Mesenchymal stem cell (in vitro differentiated cells and primary cell): ENCODE measurements around the gene PHKA2.

Experiments used
- DNase-seq: peaks from one replicate; pipeline ENCODE4 v3.0.0-alpha.2; 2013
- H2AFZ ChIP-seq: one replicate; pipeline ENCODE4 v1.6.1; 2013; ENCODE audit warnings: low read depth, mild to moderate bottlenecking, control low read depth, inconsistent platforms, low read length, moderate library complexity
- H2AK5ac ChIP-seq: 2 replicates; pipeline ENCODE4 v1.6.1; 2013; ENCODE audit warnings: low read length, moderate library complexity, mild to moderate bottlenecking, inconsistent platforms; ENCODE audit not compliant: severe bottlenecking
- H2BK120ac ChIP-seq: one replicate; pipeline ENCODE4 v1.6.1; 2013; ENCODE audit warnings: low read depth, mild to moderate bottlenecking, inconsistent platforms, low read length, moderate library complexity
- H2BK12ac ChIP-seq, 2 experiments: one replicate each; pipeline ENCODE4 v1.6.1; 2013; ENCODE audit warnings: inconsistent platforms in 2 of 2, low read length in 2 of 2, mild to moderate bottlenecking in 2 of 2, moderate library complexity in 2 of 2, control low read depth in 1 of 2
- H2BK15ac ChIP-seq: one replicate; pipeline ENCODE4 v1.6.1; 2013; ENCODE audit warnings: mild to moderate bottlenecking, low read depth, inconsistent platforms; ENCODE audit not compliant: poor library complexity, severe bottlenecking
- H2BK5ac ChIP-seq: 2 replicates; pipeline ENCODE4 v1.6.1; 2013; ENCODE audit warnings: low read depth, mild to moderate bottlenecking, low read length, control low read depth, inconsistent platforms; ENCODE audit not compliant: poor library complexity, severe bottlenecking
- H3K14ac ChIP-seq, 2 experiments: one replicate each; pipeline ENCODE4 v1.6.1; 2013; ENCODE audit warnings: inconsistent platforms in 2 of 2, low read length in 2 of 2, control low read depth in 1 of 2, mild to moderate bottlenecking in 1 of 2, moderate library complexity in 1 of 2
- H3K18ac ChIP-seq, 2 experiments: one replicate each; pipeline ENCODE4 v1.6.1; 2013; ENCODE audit warnings: inconsistent platforms in 2 of 2, low read length in 2 of 2, control low read depth in 1 of 2, low read depth in 1 of 2, mild to moderate bottlenecking in 1 of 2
- H3K23ac ChIP-seq, 2 experiments: one replicate each; pipeline ENCODE4 v1.6.1; 2013; ENCODE audit warnings: inconsistent platforms in 2 of 2, low read length in 2 of 2, mild to moderate bottlenecking in 2 of 2, moderate library complexity in 2 of 2, control low read depth in 1 of 2
- H3K27ac ChIP-seq: 2 replicates; pipeline ENCODE4 v1.5.1; 2013; ENCODE audit warnings: mild to moderate bottlenecking, moderate library complexity, low read length, control low read depth, inconsistent platforms; ENCODE audit not compliant: poor library complexity, severe bottlenecking
- H3K27me3 ChIP-seq, 2 experiments: 2 replicates each; pipeline versions ENCODE4 v1.6.1 to v1.7.0; 2013; ENCODE audit warnings: low read length in 2 of 2, mild to moderate bottlenecking in 2 of 2, moderate library complexity in 2 of 2, control low read depth in 1 of 2, inconsistent platforms in 1 of 2; ENCODE audit not compliant: control insufficient read depth in 1 of 2, insufficient read depth in 1 of 2
- H3K36me3 ChIP-seq, 2 experiments: 2 replicates each; pipeline versions ENCODE4 v1.6.1 to v1.7.0; 2013; ENCODE audit warnings: low read length in 2 of 2, control low read depth in 1 of 2, inconsistent platforms in 1 of 2, low read depth in 1 of 2, mild to moderate bottlenecking in 1 of 2; ENCODE audit not compliant: insufficient read depth in 2 of 2, control insufficient read depth in 1 of 2
- H3K4ac ChIP-seq, 2 experiments: one replicate each; pipeline ENCODE4 v1.6.1; 2013; ENCODE audit warnings: inconsistent platforms in 2 of 2, low read length in 2 of 2, mild to moderate bottlenecking in 2 of 2, moderate library complexity in 2 of 2, control low read depth in 1 of 2, low read depth in 1 of 2
- H3K4me1 ChIP-seq: 2 replicates; pipeline ENCODE4 v1.6.1; 2013; ENCODE audit warnings: low read depth, low read length, control low read depth; ENCODE audit not compliant: control insufficient read depth, insufficient read depth
- H3K4me2 ChIP-seq: 2 replicates; pipeline ENCODE4 v1.6.1; 2013; ENCODE audit warnings: low read length, mild to moderate bottlenecking, inconsistent platforms; ENCODE audit not compliant: poor library complexity, severe bottlenecking
- H3K4me3 ChIP-seq, 2 experiments: 2 replicates each; pipeline versions ENCODE4 v1.5.1 to v1.7.0; 2013; ENCODE audit warnings: low read length in 2 of 2, mild to moderate bottlenecking in 2 of 2, control low read depth in 1 of 2, low read depth in 1 of 2; ENCODE audit not compliant: insufficient read depth in 1 of 2
- H3K79me1 ChIP-seq: replicated peaks from 2 replicates; pipeline ENCODE4 v1.6.1; 2013; ENCODE audit warnings: mild to moderate bottlenecking, control low read depth, low read length, inconsistent platforms; ENCODE audit not compliant: poor library complexity, severe bottlenecking
- H3K9ac ChIP-seq: 2 replicates; pipeline ENCODE4 v1.7.0; 2013; ENCODE audit warnings: mild to moderate bottlenecking, low read length, moderate library complexity
- H3K9me3 ChIP-seq: 2 replicates; pipeline ENCODE4 v1.7.0; 2013; ENCODE audit warnings: mild to moderate bottlenecking, low read length; ENCODE audit not compliant: control insufficient read depth
- H4K8ac ChIP-seq: one replicate; pipeline ENCODE4 v1.6.1; 2013; ENCODE audit warnings: inconsistent platforms, mild to moderate bottlenecking, low read length, moderate library complexity
- H4K91ac ChIP-seq: one replicate; pipeline ENCODE4 v1.6.1; 2013; ENCODE audit warnings: mild to moderate bottlenecking, low read length, inconsistent platforms
- WGBS: methylation state at CpG from one replicate; pipeline ENCODE4 v1.1.7; 2013; ENCODE audit warnings: mixed read lengths; 5-methylcytosine and 5-hydroxymethylcytosine counted together

The PHKA2 gene

GRCh38 chrX:18971506-18971905 lies 12.4 kb downstream of the PHKA2 start:
- Histone ChIP-seq H3K14ac (no peak overlapping the region), H2BK120ac (no peak overlapping the region), H2AFZ (no peak overlapping the region), H3K4ac (no peak overlapping the region), H3K4me1 (peaks cover 1% of the 10 kb centered on the region), H2BK12ac (no peak overlapping the region), H3K4me3 (no peak overlapping the region), H3K27ac (no peak overlapping the region), H2BK15ac (no peak overlapping the region), H3K79me1 (peaks cover 5% of the 10 kb centered on the region), H4K8ac (no peak overlapping the region), H3K4me2 (no peak overlapping the region), H3K23ac (no peak overlapping the region), H3K27me3 (no peaks in the 10 kb centered on the region), H3K36me3 (no peaks in the 10 kb centered on the region), H2AK5ac (no peak overlapping the region), H2BK5ac (no peak overlapping the region), H3K18ac (no peak overlapping the region), H4K91ac (no peak overlapping the region), H3K9me3 (no peaks in the 10 kb centered on the region), H3K9ac (no peak overlapping the region)
- 63% methylated on average over 1 of the region's 2 CpGs for WGBS
- DNase-seq, result no peak

- no peak overlapping the region for H3K9ac ChIP-seq
- H3K14ac ChIP-seq, result no peak overlapping the region
- H3K27me3 ChIP-seq, result peaks cover 0 to under 1% of the 10 kb centered on the region in 2 experiments
- H2BK120ac ChIP-seq, result no peak overlapping the region
- H4K8ac ChIP-seq, result no peak overlapping the region
- no peaks in the 10 kb centered on the region for H3K36me3 ChIP-seq
- no peak overlapping the region for H3K27ac ChIP-seq
- peaks cover 5% of the 10 kb centered on the region for H3K79me1 ChIP-seq
- H3K18ac ChIP-seq, result no peak overlapping the region
- H4K91ac ChIP-seq, result no peak overlapping the region
- H3K4ac ChIP-seq, result no peak overlapping the region
- DNase-seq, result peak; percentile 22
- H2AFZ ChIP-seq, result no peak overlapping the region
- H2BK5ac ChIP-seq, result no peak overlapping the region
- H2BK15ac ChIP-seq, result no peak overlapping the region
- no peak overlapping the region for H2BK12ac ChIP-seq
- H3K23ac ChIP-seq, result no peak overlapping the region
- no peak overlapping the region for H2AK5ac ChIP-seq
- no peak overlapping the region for H3K4me3 ChIP-seq
- no peak overlapping the region for H3K4me2 ChIP-seq
- H3K9me3 ChIP-seq, result no peaks in the 10 kb centered on the region
- peaks cover 1% of the 10 kb centered on the region for H3K4me1 ChIP-seq
Observed at GRCh38 chrX:18970465-18970864, 13.4 kb downstream of the PHKA2 start.

DNA sequence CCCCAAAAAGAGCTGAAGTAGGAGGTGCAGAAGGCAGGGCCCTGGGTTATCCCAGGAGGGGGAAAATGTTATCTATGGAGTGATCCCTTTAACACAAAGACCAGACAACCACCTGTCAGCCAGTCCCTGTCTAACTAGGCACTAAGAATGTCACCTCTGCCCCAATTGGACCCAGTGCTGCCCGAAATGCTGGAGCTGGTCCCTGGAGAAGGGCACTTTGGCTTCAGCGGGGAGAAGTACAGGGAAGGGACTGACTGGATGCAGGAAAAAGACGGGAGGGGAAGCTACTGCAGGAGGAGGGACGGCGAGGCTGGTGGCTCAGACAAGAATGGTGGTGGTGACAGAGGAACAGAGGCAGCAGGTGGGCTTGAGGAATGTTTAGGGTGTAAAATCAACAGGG lies 17.3 kb downstream of the PHKA2 start:
- H2BK15ac ChIP-seq, result no peak overlapping the region
- 99% methylated on average over 5 of the region's 5 CpGs for WGBS

GRCh38 chrX:18964901-18965300 lies 19.0 kb downstream of the PHKA2 start:
- H3K4me3 ChIP-seq, result no peak overlapping the region
- no peak overlapping the region for H3K9ac ChIP-seq
- no peaks in the 10 kb centered on the region for H3K9me3 ChIP-seq
- H3K4me1 ChIP-seq, result no peaks in the 10 kb centered on the region
- peaks cover 0 to 6% of the 10 kb centered on the region in 2 experiments for H3K27me3 ChIP-seq
- H2BK5ac ChIP-seq, result no peak overlapping the region
- no peak overlapping the region for H3K18ac ChIP-seq
- no peak overlapping the region for H4K91ac ChIP-seq
- no peak overlapping the region for H2BK120ac ChIP-seq
- H2BK15ac ChIP-seq, result no peak overlapping the region
- no peak overlapping the region for H3K4ac ChIP-seq
- peaks cover 7% of the 10 kb centered on the region for H3K79me1 ChIP-seq
- H4K8ac ChIP-seq, result no peak overlapping the region
- no peak overlapping the region for H2BK12ac ChIP-seq
- H3K36me3 ChIP-seq, result no peaks in the 10 kb centered on the region
- H2AFZ ChIP-seq, result no peak overlapping the region
- no peak overlapping the region for H3K23ac ChIP-seq
- H2AK5ac ChIP-seq, result no peak overlapping the region
- no peak overlapping the region for H3K4me2 ChIP-seq
- no peak overlapping the region for H3K14ac ChIP-seq
- 34% methylated on average over 3 of the region's 9 CpGs for WGBS
- H3K27ac ChIP-seq, result no peak overlapping the region
- DNase-seq, result peak; percentile 13

More for the DNA sequence above, 17.3 kb downstream of the PHKA2 start:
- Histone ChIP-seq H3K23ac (no peak overlapping the region), H3K27me3 (peaks cover 0 to 6% of the 10 kb centered on the region in 2 experiments), H3K4me1 (no peaks in the 10 kb centered on the region), H2BK5ac (no peak overlapping the region), H3K18ac (no peak overlapping the region), H3K9ac (no peak overlapping the region), H3K4ac (no peak overlapping the region), H3K14ac (no peak overlapping the region), H3K4me2 (no peak overlapping the region), H4K8ac (no peak overlapping the region), H4K91ac (no peak overlapping the region), H3K4me3 (no peak overlapping the region), H2AFZ (no peak overlapping the region), H2BK120ac (no peak overlapping the region), H2AK5ac (no peak overlapping the region), H3K27ac (no peak overlapping the region), H2BK12ac (no peak overlapping the region), H3K79me1 (peaks cover 7% of the 10 kb centered on the region), H3K9me3 (no peaks in the 10 kb centered on the region), H3K36me3 (no peaks in the 10 kb centered on the region)
- DNase-seq, result no peak
